Neural cell (in vitro differentiated cells): ENCODE measurements around the gene OR10H5. TPM values are rescaled to one million over a fixed set of nuclear protein-coding genes. Genes with fewer than 3 reads are reported as not detected.
"Not testable (repeated sequence)": the region's sequence is repeated elsewhere in the genome, so short reads cannot be mapped to it uniquely, and the experiment has no call there.

Experiments used
- H2AFZ ChIP-seq: fragments of 200-600, 300-800 bp; sonication (generic), shearing (Covaris generic); 2 replicates; pipeline ENCODE4 v1.6.0; 2014; ENCODE audit warnings: low read depth, mild to moderate bottlenecking, antibody characterized with exemption, low read length, moderate library complexity
- H3F3A ChIP-seq: fragments of 200-600 bp; shearing (Covaris generic); 2 replicates; pipeline ENCODE4 v1.6.1; 2016; ENCODE audit warnings: mild to moderate bottlenecking, moderate library complexity, mixed read lengths, antibody characterized with exemption, low read length; ENCODE audit not compliant: insufficient read depth, poor library complexity, severe bottlenecking
- H3K27ac ChIP-seq: fragments of 200-600, 300-800 bp; sonication (generic), shearing (Covaris generic); 2 replicates; pipeline ENCODE4 v1.5.1; 2014; ENCODE audit warnings: mild to moderate bottlenecking, low read length, moderate library complexity
- H3K27me3 ChIP-seq: fragments of 300-800, 200-600 bp; sonication (generic), shearing (Covaris generic); 2 replicates; pipeline ENCODE4 v1.6.0; 2014; ENCODE audit warnings: mild to moderate bottlenecking, low read depth, low read length, moderate library complexity; ENCODE audit not compliant: insufficient read depth
- H3K36me3 ChIP-seq: fragments of 300-800, 200-600 bp; sonication (generic), shearing (Covaris generic); 2 replicates; pipeline ENCODE4 v1.5.1; 2014; ENCODE audit warnings: mild to moderate bottlenecking, antibody characterized with exemption, low read length, moderate library complexity; ENCODE audit not compliant: insufficient read depth
- H3K4me2 ChIP-seq: fragments of 300-800, 200-600 bp; sonication (generic), shearing (Covaris generic); 2 replicates; pipeline ENCODE4 v1.6.0; 2014; ENCODE audit warnings: mild to moderate bottlenecking, low read length
- H3K4me3 ChIP-seq: fragments of 300-800, 200-600 bp; sonication (generic), shearing (Covaris generic); 2 replicates; pipeline ENCODE4 v1.5.1; 2014; ENCODE audit warnings: mild to moderate bottlenecking, low read length, moderate library complexity
- H3K79me2 ChIP-seq: fragments of 200-600 bp; shearing (Covaris generic); replicated peaks from 2 replicates; pipeline ENCODE4 v1.6.0; 2014; ENCODE audit warnings: mild to moderate bottlenecking, low read length, moderate library complexity; ENCODE audit not compliant: insufficient read depth
- H3K9ac ChIP-seq: fragments of 300-800, 200-600 bp; sonication (generic), shearing (Covaris generic); 2 replicates; pipeline ENCODE4 v1.6.1; 2016; ENCODE audit warnings: mild to moderate bottlenecking, low read length, mixed read lengths
- H3K9me2 ChIP-seq: fragments of 200-600 bp; shearing (Covaris generic); 2 replicates; pipeline ENCODE4 v1.6.1; 2016; ENCODE audit warnings: mild to moderate bottlenecking, low read length, mixed read lengths; ENCODE audit not compliant: insufficient read depth
- H3K9me3 ChIP-seq: fragments of 200-600, 300-800 bp; sonication (generic), shearing (Covaris generic); 2 replicates; pipeline ENCODE4 v1.6.1; 2016; ENCODE audit warnings: mild to moderate bottlenecking, mixed run types, low read length, moderate library complexity, mixed read lengths
- H4K20me1 ChIP-seq: fragments of 200-600 bp; shearing (Covaris generic); 2 replicates; pipeline ENCODE4 v1.6.1; 2016; ENCODE audit warnings: mild to moderate bottlenecking, mixed run types; ENCODE audit not compliant: insufficient read depth
- CTCF ChIP-seq: fragments of 450-650 bp; IDR thresholded peaks from 2 replicates; pipeline ENCODE4 v1.5.1; 2014; ENCODE audit warnings: antibody characterized with exemption, mild to moderate bottlenecking, moderate library complexity; ENCODE audit not compliant: poor library complexity, severe bottlenecking
- EP300 ChIP-seq: fragments of 450-650 bp; conservative IDR thresholded peaks from 2 replicates; pipeline ENCODE4 v1.6.1; 2014; ENCODE audit warnings: antibody characterized with exemption, mild to moderate bottlenecking, moderate library complexity; ENCODE audit not compliant: poor library complexity, severe bottlenecking
- EZH2 ChIP-seq: fragments of 200-600, 300-800 bp; shearing (Covaris generic), sonication (generic); IDR thresholded peaks from 2 replicates; pipeline ENCODE4 v1.6.1; 2014; ENCODE audit warnings: antibody characterized with exemption, low read length, borderline replicate concordance, mild to moderate bottlenecking; ENCODE audit not compliant: insufficient read depth, poor library complexity, severe bottlenecking
- MXI1 ChIP-seq: fragments of 450-650 bp; conservative IDR thresholded peaks from 2 replicates; pipeline ENCODE4 v1.6.1; 2014; ENCODE audit warnings: antibody characterized with exemption, mild to moderate bottlenecking; ENCODE audit not compliant: poor library complexity, severe bottlenecking
- POLR2AphosphoS5 ChIP-seq: IDR thresholded peaks from 2 replicates; pipeline ENCODE4 v1.6.1; 2012
- RAD21 ChIP-seq: fragments of 450-650 bp; conservative IDR thresholded peaks from 2 replicates; pipeline ENCODE4 v1.6.1; 2014; ENCODE audit warnings: antibody characterized with exemption, mild to moderate bottlenecking, moderate library complexity
- SMC3 ChIP-seq: fragments of 450-650 bp; conservative IDR thresholded peaks from 2 replicates; pipeline ENCODE4 v1.6.1; 2014; ENCODE audit warnings: antibody characterized with exemption, mild to moderate bottlenecking, moderate library complexity; ENCODE audit not compliant: poor library complexity
- TAF1 ChIP-seq: IDR thresholded peaks from 2 replicates; pipeline ENCODE4 v1.6.1; 2012; ENCODE audit warnings: low read depth
- polyA plus RNA-seq: library from polyadenylated mRNA; depleted of rRNA; stranded (reverse); fragments of >200 nt; gene quantifications from 2 replicates; pipeline ENCODE4 v1.2.3, GENCODE V29; 2014
- TF ChIP-seq, protein P1 (sequence below): IDR thresholded peaks from 2 replicates; pipeline ENCODE4 v1.6.1; 2012; ENCODE audit warnings: borderline replicate concordance

Gene OR10H5
- polyA plus RNA-seq, 1 donor from 2014 or later = not detected

GRCh38 chr19:15837221-15837731 lies 49.8 kb downstream of the OR10H5 start:
- peaks cover 6% of the 10 kb centered on the region for H3K9me3 ChIP-seq
- no peaks in the 10 kb centered on the region for H4K20me1 ChIP-seq
- H3K79me2 ChIP-seq = no peaks in the 10 kb centered on the region
- H3K27me3 ChIP-seq = no peaks in the 10 kb centered on the region
- H3K36me3 ChIP-seq = no peaks in the 10 kb centered on the region
- H3K4me3 ChIP-seq = no peak overlapping the region
- no peak overlapping the region for H2AFZ ChIP-seq
- no peak overlapping the region for H3K9ac ChIP-seq
- H3F3A ChIP-seq = no peaks in the 10 kb centered on the region
- TF ChIP-seq TAF1 = no peak
- no peak for TF ChIP-seq POLR2AphosphoS5
- no peak for TF ChIP-seq EZH2
- TF ChIP-seq EP300 = no peak
- TF ChIP-seq CTCF = no peak
- TF ChIP-seq MXI1 = no peak
- TF ChIP-seq SMC3 = no peak
- TF ChIP-seq, protein P1, sequence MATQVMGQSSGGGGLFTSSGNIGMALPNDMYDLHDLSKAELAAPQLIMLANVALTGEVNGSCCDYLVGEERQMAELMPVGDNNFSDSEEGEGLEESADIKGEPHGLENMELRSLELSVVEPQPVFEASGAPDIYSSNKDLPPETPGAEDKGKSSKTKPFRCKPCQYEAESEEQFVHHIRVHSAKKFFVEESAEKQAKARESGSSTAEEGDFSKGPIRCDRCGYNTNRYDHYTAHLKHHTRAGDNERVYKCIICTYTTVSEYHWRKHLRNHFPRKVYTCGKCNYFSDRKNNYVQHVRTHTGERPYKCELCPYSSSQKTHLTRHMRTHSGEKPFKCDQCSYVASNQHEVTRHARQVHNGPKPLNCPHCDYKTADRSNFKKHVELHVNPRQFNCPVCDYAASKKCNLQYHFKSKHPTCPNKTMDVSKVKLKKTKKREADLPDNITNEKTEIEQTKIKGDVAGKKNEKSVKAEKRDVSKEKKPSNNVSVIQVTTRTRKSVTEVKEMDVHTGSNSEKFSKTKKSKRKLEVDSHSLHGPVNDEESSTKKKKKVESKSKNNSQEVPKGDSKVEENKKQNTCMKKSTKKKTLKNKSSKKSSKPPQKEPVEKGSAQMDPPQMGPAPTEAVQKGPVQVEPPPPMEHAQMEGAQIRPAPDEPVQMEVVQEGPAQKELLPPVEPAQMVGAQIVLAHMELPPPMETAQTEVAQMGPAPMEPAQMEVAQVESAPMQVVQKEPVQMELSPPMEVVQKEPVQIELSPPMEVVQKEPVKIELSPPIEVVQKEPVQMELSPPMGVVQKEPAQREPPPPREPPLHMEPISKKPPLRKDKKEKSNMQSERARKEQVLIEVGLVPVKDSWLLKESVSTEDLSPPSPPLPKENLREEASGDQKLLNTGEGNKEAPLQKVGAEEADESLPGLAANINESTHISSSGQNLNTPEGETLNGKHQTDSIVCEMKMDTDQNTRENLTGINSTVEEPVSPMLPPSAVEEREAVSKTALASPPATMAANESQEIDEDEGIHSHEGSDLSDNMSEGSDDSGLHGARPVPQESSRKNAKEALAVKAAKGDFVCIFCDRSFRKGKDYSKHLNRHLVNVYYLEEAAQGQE = no peak
- TF ChIP-seq RAD21 = no peak
- H3K4me2 ChIP-seq = no peak overlapping the region
- no peak overlapping the region for H3K27ac ChIP-seq
- H3K9me2 ChIP-seq = no peaks in the 10 kb centered on the region

GRCh38 chr19:15838351-15838750 lies 50.9 kb downstream of the OR10H5 start:
- Histone ChIP-seq H3F3A (no peaks in the 10 kb centered on the region), H3K4me2 (no peak overlapping the region), H4K20me1 (no peaks in the 10 kb centered on the region), H3K9me3 (peaks cover 6% of the 10 kb centered on the region), H3K27ac (no peak overlapping the region), H3K9ac (no peak overlapping the region), H3K27me3 (no peaks in the 10 kb centered on the region), H3K36me3 (no peaks in the 10 kb centered on the region), H3K79me2 (no peaks in the 10 kb centered on the region), H2AFZ (no peak overlapping the region), H3K4me3 (no peak overlapping the region), H3K9me2 (no peaks in the 10 kb centered on the region)
- TF ChIP-seq EZH2 = no peak
- TF ChIP-seq EP300 = no peak
- TF ChIP-seq, protein P1 = no peak
- TF ChIP-seq TAF1 = no peak
- no peak for TF ChIP-seq RAD21
- no peak for TF ChIP-seq MXI1
- TF ChIP-seq SMC3 = no peak
- no peak for TF ChIP-seq POLR2AphosphoS5
- no peak for TF ChIP-seq CTCF

DNA sequence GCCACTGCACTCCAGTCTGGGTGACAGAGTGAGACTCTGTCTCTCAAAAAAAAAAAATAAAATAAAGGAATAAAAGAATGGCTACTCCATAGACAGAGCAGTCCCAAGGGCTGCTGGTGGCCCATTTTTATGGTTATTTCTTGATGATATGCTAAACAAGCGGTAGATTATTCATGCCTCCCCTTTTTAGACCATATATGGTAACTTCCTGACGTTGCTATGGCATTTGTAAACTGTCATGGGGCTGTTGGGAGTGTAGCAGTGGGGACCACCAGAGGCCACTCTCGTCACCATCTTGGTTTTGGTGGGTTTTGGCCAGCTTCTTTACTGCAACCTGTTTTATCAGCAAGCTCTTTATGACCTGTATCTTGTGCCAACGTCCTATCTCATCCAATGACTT lies 52.4 kb downstream of the OR10H5 start:
- H3K27me3 ChIP-seq, H3K9me3 ChIP-seq, H3K36me3 ChIP-seq, H3K4me2 ChIP-seq, H3K4me3 ChIP-seq, H3K9ac ChIP-seq, H3K9me2 ChIP-seq, H3F3A ChIP-seq, H3K27ac ChIP-seq, H2AFZ ChIP-seq, H3K79me2 ChIP-seq, H4K20me1 ChIP-seq: not testable (repeated sequence)
